NT2/D1 (cell line): ENCODE results near the gene LRRTM4.

Source experiments
- YY1 ChIP-seq: IDR thresholded peaks from 2 replicates; pipeline ENCODE4 v1.6.1; 2011; ENCODE audit not compliant: insufficient read length, insufficient read depth
- ZNF274 ChIP-seq: IDR thresholded peaks from 2 replicates; pipeline ENCODE4 v1.6.1; 2011; ENCODE audit warnings: mild to moderate bottlenecking, low read depth, low read length

GRCh38 chr2:77512507-77512906 lies 9.7 kb downstream of the LRRTM4 start:
- TF ChIP-seq ZNF274 = no peak
- TF ChIP-seq YY1 = no peak
